CD4-positive, alpha-beta T cell treated with Interleukin-17A for 1 hour (primary cell): ENCODE measurements around the gene COPA.
"Not testable (repeated sequence)": the region's sequence is repeated elsewhere in the genome, so short reads cannot be mapped to it uniquely, and the experiment has no call there.

Source experiments
- DNase-seq: peaks from one replicate; pipeline ENCODE4 v3.0.0-alpha.2; 2020

The COPA gene

DNA sequence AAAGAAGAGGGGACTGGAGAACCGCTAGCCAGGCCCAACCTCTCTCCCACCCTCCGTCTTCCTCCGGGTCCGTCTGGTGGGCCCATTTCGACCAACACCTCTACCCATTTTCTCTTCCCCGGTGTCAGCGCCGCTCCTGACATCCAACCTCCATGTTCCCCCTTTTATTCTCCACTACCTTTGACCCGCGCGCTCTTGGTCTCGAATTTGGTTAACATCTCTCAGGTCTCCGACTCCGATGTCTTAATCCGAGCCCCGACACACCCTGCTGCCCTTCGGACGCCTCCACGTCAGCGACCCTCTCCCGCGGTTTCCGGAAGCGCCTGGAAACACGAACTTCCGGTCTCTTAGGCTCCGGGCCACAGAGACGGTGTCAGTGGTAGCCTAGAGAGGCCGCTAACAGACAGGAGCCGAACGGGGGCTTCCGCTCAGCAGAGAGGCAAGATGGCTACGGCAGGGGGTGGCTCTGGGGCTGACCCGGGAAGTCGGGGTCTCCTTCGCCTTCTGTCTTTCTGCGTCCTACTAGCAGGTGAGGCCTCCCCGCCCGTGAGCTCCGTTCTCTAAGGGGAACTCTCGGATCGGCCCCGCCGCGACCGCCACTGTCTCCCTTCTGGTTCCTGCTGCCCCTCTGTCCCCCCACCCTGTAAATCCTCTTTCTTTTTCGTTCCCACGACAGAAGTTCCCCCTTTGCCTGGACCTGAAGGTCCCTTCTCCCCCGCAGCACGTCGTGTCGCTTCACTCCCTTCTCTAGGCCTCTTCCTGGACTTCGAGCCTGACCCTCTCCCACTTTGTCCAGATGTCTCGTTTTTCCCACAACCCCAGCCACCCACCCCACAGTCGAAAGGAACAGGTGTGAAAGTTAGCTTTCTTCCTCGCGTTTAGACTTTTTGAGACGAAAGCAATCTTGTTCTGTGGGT lies at the start of gene COPA, which contains the start of gene NCSTN:
COPA (minus strand) TSS at position 298 of the 917 bp plus-strand sequence; CDS start at position 218, 80 bp downstream.
NCSTN (plus strand) TSS at position 431 of the 917 bp plus-strand sequence; CDS start at position 445, 14 bp downstream.
- DNase-seq, result peak; percentile 95

DNA sequence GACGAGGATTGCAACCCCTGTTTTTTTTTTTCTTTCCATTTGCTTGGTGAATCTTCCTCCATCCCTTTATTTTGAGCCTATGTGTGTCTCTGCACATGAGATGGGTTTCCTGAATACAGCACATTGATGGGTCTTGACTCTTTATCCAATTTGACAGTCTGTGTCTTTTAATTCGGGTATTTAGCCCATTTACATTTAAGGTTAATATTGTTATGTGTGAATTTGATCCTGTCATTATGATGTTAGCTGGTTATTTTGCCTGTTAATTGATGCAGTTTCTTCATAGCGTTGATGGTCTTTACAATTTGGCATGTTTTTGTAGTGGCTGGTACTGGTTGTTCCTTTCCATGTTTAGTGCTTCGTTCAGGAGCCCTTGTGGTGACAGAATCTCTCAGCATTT lies 45.4 kb upstream of the COPA start:
- DNase-seq, result not testable (repeated sequence)

DNA sequence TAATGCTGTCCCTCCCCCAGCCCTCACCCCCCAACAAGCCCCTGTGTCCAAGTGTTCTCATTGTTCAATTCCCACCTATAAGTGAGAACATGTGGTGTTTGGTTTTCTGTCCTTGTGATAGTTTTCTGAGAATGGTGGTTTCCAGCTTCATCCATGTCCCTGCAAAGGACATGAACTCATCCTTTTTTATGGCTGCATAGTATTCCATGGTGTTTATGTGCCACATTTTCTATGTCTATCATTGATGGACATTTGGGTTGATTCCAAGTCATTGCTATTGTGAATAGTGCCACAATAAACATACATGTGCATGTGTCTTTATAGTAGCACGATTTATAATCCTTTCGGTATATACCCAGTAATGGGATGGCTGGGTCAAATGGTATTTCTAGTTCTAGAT lies 41.8 kb upstream of the COPA start:
- DNase-seq, result not testable (repeated sequence)

DNA sequence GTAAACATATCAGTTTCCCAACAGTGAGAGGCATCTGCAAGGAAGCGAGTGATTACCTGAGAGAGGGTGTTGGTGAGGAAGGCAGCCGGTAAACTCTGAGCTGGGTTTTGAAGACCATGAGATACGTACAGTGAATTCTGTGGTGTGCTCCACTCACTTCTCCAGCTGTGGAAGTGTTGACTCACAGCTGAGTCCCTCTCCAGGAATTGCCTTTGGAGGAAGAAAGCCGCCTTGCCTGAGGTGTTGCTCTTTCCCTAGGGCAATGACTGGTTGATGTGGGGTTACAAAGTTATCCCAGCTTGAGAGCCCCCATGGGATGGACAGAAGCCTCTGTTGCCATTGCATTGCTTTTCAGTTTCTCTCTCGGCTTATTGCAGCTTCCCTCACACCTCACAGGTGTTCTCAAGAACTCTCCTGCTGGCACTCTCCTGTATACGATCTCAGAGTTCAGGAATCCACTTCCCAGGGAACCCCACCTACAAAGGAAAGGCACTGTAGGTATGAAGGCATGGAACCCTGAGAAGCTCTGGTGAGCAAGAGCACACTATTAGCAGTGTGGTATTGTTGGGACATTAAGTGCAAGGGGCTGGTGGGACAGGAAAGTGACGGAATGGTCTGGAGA lies 34.6 kb upstream of the COPA start:
- no peak for DNase-seq

DNA sequence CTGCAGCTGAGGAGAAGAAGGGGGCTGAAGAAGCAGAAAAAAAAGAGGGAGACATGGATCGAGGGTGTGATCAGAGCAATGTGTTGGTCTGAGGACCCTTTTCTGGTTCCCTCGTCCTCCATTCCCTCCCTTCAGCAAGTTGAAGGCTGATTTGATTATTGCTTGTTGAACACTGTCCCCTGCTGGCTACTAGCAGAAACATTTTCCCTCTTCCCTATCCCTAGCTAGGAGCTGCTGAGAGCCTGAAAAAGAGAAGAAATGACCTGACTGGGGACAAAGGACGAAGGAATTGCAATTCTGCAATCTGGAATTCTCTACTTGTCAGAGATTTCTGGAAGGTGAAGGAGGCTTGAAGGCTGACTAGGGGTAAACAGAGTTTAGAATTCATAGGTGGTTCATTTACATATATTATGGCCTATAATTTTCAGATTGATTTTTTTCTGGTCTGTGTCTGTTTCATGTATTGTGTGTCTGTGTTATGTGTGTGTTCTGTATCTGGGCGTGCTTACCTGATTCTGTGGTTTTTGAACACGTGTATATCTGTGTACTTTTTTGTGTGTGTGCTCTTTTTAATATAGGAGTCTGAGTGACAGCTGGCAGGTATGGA lies 33.6 kb upstream of the COPA start:
- peak; percentile 63 for DNase-seq

DNA sequence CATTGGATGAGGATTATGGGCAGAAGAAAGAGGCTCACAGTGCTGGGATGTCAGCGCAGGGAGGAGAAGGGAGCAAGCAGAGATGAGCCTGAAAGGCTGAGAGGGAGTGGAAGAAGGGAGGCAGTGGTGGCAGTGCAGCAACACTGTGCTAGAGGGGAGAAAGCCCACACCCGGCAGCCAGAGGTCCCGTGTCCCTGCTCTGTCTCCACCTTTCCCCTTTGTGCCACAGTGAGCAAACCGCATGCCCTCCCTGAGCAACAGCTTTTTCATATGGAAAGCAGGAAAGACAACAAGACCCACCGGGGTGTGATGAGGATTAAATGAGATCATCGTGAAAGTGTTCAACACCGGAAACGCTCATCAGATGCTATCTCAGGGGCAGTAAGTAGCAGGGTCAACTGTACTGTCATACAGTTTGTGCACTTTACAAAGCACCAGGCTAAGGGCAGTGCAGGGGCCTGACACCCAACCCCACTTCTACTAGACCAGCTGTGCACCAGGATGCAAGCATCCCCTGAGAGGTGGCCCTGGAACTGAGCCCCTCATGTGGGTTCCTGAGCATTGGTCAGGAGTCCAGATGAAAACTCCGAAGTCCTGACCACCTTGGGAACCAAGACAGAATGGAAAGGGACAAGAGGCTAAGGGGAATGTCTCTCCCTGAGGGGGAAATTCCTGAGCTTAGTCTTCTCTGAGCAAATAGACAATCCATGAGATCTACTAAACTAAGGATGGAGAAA lies 32.9 kb upstream of the COPA start:
- peak; percentile 15 for DNase-seq

DNA sequence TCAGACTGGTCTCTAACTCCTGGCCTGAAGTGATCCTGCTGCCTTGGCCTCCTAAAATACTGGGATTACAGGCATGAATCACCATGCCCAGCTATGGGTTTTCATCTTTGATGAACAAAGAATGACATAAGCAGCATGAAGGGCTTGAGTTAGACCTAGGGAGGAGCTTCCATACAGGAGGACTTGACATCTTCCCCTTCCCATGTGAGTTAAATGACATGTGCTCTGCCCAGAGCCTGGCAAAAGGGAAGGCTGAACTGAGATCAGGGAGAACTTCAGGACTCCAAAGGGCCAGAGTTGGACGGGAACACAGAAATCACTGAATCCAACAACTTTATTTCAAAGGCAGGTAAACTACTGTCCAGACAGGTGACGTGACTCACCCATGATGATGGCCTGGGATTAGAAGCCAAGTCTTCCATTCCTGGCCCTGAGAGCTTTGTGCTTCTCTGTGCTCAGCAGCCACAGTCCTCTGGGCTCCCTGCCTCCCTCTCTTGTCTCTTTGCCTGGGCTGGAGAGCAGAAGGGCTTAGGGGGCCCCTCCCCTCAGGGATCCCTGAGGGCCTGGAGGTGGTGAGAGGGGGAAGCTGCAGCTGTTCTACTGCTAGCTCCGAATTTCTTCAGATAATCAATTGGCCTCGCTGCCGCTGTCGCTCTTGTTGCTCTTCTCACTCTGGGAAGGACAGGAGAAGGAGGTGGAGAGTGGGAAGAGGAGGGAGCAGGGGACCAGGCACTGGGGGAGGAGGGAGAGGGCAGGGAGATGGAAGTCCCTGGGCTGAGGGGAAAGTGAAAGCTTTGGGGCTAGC lies 31.5 kb upstream of the COPA start:
- DNase-seq, result no peak

DNA sequence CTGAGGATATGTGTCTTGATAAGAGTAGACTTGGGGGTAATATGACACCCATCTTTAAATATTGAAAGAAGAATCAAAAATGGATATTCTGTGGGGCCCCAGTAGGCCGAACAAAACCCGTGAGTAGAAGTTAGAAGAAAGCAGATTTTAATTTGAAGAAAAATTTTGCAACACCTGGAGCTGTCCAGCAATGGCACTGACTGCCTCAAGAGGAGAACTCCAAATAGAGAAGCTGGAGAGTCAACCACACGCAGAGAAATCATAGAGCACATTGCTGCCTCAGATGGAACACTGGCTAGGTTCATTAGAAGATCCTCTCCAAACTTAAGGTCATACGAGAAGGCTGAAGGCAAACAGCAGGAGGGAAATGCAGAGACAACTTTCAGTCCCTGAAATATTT lies 30.6 kb upstream of the COPA start:
- DNase-seq, result no peak

DNA sequence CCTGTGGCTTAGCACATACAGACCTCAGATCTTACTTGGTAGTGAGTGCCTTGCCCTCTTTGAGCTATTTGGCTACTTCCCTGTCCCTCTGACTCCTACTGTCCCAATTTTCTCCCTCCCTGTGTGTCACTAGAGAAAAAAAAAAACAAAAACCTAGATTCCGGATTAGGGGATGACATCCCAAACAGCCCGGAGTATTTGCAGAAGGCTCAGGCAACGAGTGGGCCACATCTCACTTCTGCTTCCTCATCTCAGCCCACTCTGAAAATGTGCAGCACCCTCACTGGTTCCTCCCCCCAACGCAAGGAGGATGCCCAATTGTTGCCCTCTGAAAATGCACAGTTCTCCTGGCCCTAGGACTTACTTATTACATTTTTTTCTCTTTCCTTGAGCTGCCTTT lies 28.7 kb upstream of the COPA start:
- DNase-seq, result no peak

DNA sequence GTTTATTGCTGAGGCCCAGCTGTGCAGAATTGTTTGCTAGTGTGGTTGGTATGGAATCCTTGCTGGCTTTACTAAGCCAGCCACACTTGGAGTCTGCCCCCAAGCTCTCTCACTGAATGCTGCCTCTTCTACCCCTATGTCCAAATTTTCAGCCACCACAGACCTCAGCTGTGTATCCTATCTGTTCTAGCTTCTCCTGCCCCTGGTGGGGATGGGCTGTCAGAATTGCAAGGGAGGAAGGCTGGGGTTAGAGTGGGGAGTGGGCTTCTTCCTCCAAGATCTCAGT lies 28.2 kb upstream of the COPA start:
- no peak for DNase-seq

DNA sequence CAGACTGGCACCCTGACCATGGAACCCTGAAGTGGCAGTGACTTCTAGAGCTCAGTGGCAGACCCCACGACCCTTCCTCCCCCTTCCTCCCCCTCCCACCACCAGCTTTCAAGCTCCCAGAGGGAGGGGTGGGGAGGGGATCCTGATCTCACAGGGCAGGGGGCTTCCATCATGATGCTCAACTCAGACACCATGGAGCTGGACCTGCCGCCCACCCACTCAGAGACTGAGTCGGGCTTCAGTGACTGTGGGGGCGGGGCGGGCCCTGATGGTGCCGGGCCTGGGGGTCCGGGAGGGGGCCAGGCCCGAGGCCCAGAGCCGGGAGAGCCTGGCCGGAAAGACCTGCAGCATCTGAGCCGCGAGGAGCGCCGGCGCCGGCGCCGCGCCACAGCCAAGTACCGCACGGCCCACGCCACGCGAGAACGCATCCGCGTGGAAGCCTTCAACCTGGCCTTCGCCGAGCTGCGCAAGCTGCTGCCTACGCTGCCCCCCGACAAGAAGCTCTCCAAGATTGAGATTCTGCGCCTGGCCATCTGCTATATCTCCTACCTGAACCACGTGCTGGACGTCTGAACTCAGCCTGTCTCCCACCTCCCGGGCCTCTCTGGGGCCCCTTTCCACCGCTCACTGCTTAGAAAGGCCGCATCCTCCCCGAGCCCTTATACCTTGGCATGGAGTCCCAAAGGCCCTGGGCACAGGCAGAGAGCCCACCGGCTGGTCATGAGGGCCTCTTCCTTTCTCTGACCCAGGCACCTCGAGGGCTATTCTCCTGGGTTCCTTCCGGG lies 27.7 kb upstream of the COPA start:
- DNase-seq, result no peak

DNA sequence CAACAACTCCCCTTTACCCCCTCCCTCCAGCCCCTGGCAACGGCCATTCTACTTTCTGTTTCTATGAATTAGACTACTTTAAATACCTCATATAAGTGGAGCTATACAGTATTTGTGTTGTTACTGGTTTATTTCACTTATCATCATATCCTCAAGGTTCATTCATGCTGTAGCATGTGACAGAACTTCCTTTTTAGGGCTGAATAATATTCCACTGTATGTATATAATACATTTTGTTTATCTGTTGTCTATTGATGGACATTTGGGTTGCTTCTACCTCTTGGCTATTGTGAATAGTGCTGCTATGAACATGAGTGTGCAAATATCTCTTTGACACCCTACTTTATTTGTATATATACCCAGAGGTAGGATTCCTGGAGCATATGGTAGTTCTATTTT lies 26.0 kb upstream of the COPA start:
- DNase-seq, result no peak

DNA sequence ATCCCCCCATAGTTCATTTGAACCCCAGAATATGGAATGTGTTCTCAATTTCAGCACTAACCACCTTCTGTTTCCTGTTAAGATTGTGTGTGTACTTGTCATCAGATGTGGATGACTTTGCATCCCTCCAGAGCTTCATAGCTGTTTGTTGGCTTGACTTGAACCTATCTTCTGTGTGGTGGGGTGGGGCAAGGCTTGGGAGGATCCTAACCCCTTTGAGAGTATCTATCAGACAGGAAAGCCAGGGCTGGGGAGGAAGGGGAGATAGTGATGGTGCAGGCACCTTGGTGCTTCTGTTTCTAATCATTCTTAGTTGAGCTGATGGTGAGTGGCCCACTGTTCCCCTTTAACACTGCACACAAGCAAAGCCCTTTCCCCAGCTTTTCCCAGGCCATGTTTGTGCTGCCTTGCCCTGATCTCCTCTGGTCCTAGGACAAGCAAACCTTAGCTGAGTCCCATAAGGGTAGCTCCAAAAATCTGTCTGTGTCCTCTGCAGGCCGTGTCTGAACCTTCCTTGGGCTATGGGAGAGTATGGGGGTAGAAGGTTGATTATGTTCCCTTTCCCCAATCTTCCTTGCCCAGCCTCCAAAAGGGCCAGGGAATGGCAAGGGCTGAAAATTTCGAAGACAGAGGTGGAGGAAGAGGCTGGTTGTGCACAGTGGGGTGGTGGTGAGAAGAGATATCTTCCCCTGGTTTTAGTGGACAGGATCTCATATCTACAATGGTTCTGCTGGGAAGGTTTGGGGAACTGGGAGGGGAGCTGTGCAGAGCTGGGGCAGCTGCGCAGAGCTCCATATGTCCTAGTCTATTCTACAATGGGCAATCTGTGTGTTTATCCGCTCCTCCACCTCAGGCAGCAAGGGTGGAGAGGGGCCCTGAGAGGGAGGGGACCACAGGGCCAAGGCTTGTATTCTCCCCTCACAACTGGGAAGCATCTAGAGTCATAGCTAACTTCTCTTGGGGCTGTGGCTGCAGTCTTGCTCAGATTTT lies 25.2 kb upstream of the COPA start:
- no peak for DNase-seq

DNA sequence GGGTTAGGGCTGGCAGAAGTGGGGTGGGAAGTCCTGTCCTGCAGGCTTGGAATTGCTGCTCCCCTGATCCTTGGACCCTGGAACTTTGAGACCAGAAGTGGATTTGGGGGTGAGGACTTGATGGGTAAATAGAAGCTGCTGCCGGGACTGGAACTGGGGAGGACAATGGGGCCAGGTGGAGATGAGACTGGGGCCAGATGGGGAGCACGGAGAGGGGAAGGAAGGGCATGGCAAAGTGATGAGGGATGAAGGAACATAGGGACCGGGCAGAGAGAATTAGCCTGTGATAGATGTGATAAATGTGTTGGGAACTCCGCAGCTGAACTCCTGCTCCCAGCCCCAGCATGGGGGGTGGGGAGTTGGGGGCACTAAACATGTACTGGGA lies 24.5 kb upstream of the COPA start:
- DNase-seq, result no peak

DNA sequence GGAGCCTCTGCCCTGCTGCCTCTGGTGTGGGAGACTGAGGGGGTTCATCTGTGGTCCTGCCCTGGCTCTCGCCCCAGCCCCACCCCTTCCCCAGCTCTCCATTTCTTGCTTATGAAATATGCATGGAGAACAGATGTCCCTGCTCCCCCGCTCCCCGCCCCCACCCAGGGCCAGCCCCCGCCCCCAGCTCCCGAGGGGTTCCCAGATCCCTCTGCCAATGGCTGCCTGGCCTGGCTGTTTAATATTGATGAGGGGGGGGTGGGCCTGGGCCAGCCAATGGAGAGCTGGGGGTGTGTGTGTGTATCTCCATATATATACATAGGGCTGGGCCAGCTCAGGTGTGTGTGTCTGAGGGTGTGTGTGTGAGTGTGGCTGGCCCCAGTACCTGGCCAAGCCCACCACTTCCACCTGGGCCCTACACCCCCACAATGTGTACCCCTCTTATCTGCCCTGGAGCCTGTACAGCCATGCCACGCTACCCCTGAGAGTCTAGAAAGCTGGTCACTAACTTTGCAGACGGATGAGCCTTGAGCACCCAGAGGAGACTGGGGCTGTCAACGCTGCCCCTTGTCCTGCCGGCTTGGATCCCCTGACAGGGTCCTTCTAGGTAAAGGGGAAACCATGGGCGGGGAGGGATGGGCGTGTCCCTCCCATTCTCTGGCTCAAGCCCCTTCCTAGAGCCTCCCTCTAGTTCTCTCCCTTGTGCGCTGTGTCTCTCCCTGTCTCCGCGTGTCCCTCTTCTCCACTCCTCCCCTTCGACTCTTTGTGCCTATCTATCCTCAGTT lies 23.9 kb upstream of the COPA start, which contains the start of gene NHLH1:
NHLH1 (plus strand) TSS at position 341 of the 785 bp plus-strand sequence. CDS start 3,661 bp downstream, outside the sequence.
- no peak for DNase-seq

DNA sequence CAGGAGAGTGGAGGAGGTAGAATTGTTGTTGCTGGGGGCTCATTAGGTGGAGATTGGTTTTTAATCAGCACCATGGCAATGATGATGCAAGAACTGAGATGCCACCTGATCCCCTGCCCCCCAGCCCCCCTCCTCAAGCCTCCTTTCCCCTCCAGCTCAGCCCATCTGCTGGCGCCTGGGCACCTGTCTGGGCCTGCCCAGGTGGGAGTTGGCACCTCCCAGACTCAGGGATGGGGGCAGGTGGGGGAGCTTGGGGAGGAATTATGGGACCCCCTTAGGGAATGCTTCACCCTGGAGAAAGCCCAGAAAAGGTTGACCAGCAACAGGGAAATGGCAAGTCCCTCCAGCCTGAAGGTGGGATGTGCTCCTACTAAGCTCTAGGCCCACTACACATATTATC lies 22.3 kb upstream of the COPA start:
- no peak for DNase-seq

DNA sequence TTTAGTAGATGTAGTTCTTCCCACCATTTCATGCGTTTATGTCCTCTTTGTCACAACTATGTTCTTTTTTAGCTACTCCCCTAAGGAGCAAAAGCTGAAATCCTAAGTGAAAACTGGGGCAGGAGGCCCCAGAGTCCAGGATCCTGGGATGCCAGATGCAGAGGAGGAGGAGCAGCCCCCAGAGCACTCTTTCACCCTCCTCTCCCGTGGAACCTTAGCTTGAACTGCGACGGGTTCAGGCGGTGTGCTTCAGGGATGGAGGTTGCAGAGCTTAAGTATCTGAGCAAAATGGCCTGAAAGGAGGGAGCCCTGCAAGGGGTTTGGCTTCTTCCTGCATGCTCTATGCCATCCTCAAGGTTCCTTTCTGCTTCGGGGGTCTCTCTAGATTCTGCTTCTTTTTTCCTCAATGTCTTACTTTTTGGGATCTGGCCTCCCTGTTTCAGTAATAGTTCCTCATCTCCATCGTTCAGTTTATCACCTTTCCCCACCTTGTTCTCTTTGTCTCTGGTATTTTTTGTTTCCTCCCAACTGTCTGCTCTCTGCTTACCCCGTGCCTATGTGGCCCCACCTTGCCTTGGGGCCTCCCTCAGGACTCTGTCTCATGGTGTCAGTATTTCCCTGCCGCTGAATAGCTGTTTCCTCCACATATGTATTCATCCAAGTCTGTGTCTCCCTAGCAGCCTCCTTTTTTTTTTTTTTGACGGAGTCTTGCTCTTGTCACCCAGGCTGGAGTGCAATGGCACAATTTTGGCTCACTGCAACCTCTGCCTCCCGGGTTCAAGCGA lies 21.1 kb upstream of the COPA start:
- DNase-seq, result no peak

DNA sequence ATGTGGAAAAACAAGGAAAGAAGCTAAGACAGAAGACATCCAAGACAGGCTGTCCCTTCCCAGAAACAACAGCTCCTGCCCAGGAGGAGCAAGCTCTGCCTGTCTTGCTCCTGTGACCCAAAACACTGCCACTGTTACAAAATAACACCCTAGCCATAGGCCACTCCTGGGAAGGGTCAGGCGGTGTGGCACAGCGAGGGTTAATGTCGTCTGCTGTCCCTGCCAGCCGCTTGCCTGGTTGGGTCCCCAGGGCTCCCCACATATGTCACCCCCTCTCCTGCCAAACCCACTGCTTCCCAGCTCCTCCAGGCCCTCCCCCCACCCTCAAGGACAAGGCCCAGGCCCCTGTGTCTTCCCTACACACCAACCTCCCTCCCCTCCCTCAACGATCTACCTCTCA lies 20.0 kb upstream of the COPA start:
- DNase-seq, result no peak
